A549 (cell line): ENCODE results near the gene OR9G4.

Source experiments
- CEBPB ChIP-seq, 2 experiments: fragments of >200 bp in 1 of 2; sonication (Bioruptor Twin) in 1 of 2; formaldehyde crosslinking in 1 of 2; IDR thresholded peaks; 2 replicates each; pipeline ENCODE4 v1.6.1; 2012 to 2016
- CHD4 ChIP-seq: fragments of 200-600 bp; sonication (generic); IDR thresholded peaks from 2 replicates; pipeline ENCODE4 v1.6.1; 2016; ENCODE audit warnings: antibody characterized with exemption, mild to moderate bottlenecking, borderline replicate concordance
- CTCF ChIP-seq: fragments of >200 bp; sonication (Bioruptor Twin); formaldehyde crosslinking; IDR thresholded peaks from 3 replicates; pipeline ENCODE4 v1.5.1; 2016
- MAFK ChIP-seq: fragments of 450-650 bp; IDR thresholded peaks from 2 replicates; pipeline ENCODE4 v1.6.1; 2014; ENCODE audit not compliant: partially characterized antibody
- NPAS2 ChIP-seq: fragments of 250-450 bp; sonication (Bioruptor Pico); IDR thresholded peaks from 2 replicates; pipeline ENCODE4 v1.8.0; 2022; ENCODE audit warnings: mild to moderate bottlenecking, moderate library complexity, borderline replicate concordance
- PHF8 ChIP-seq: fragments of 200-600 bp; sonication (generic); IDR thresholded peaks from 2 replicates; pipeline ENCODE4 v1.6.1; 2016; ENCODE audit warnings: low read depth, mild to moderate bottlenecking, antibody characterized with exemption, moderate library complexity, borderline replicate concordance
- POLR2A ChIP-seq: IDR thresholded peaks from 2 replicates; pipeline ENCODE4 v1.6.1; 2012; ENCODE audit warnings: mild to moderate bottlenecking, low read length
- RAD21 ChIP-seq, 2 experiments: fragments of >200 bp in 1 of 2; sonication (Bioruptor Twin) in 1 of 2; formaldehyde crosslinking in 1 of 2; IDR thresholded peaks in 1 of 2; conservative IDR thresholded peaks in 1 of 2; 2 replicates in 1 of 2; 3 replicates in 1 of 2; pipeline ENCODE4 v1.6.1; 2012 to 2018; ENCODE audit warnings: inconsistent platforms in 1 of 2
- RNF2 ChIP-seq: fragments of 200-600 bp; sonication (generic); IDR thresholded peaks from 2 replicates; pipeline ENCODE4 v1.6.1; 2016; ENCODE audit warnings: low read depth, mild to moderate bottlenecking, antibody characterized with exemption, moderate library complexity, borderline replicate concordance
- TP53 ChIP-seq: fragments of 250-450 bp; sonication (Bioruptor Pico); IDR thresholded peaks from 2 replicates; pipeline ENCODE4 v1.5.0; 2021; ENCODE audit warnings: mild to moderate bottlenecking, moderate library complexity
- ZSCAN20 ChIP-seq: fragments of 250-450 bp; sonication (Bioruptor Pico); IDR thresholded peaks from 2 replicates; pipeline ENCODE4 v1.8.0; 2022; ENCODE audit warnings: mild to moderate bottlenecking, moderate library complexity
- TF ChIP-seq, protein P1 (sequence below): IDR thresholded peaks from 2 replicates; pipeline ENCODE4 v1.6.1; 2012

GRCh38 chr11:56748597-56748996 is at the start of gene OR9G4:
- TF ChIP-seq POLR2A (no peak), CTCF (no peak), RAD21 (conservative IDR thresholded peaks at IDR 0.05 in 1 of 2, IDR thresholded peaks at IDR 0.05 in 1 of 2) (no peak), RNF2 (no peak), CEBPB (IDR thresholded peaks at IDR 0.05) (no peak), NPAS2 (CRISPR knock-in tag) (no peak), PHF8 (no peak), CHD4 (no peak), MAFK (no peak), ZSCAN20 (CRISPR knock-in tag) (no peak), TP53 (CRISPR knock-in tag) (no peak)
- TF ChIP-seq, protein P1, sequence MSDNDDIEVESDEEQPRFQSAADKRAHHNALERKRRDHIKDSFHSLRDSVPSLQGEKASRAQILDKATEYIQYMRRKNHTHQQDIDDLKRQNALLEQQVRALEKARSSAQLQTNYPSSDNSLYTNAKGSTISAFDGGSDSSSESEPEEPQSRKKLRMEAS = no peak
